Activated effector memory CD4-positive, alpha-beta T cell treated with Interleukin-2 at 50 U/mL for 16 hours (primary cell): ENCODE data around the gene LDHA.
"Not testable (repeated sequence)": the region's sequence is repeated elsewhere in the genome, so short reads cannot be mapped to it uniquely, and the experiment has no call there.

ENCODE experiments used
- DNase-seq: peaks from one replicate; pipeline ENCODE4 v3.0.0-alpha.2; 2020

The LDHA gene

GRCh38 chr11:18394928-18395734, 768 bp downstream of the LDHA start:
- peak; percentile 11 for DNase-seq

DNA sequence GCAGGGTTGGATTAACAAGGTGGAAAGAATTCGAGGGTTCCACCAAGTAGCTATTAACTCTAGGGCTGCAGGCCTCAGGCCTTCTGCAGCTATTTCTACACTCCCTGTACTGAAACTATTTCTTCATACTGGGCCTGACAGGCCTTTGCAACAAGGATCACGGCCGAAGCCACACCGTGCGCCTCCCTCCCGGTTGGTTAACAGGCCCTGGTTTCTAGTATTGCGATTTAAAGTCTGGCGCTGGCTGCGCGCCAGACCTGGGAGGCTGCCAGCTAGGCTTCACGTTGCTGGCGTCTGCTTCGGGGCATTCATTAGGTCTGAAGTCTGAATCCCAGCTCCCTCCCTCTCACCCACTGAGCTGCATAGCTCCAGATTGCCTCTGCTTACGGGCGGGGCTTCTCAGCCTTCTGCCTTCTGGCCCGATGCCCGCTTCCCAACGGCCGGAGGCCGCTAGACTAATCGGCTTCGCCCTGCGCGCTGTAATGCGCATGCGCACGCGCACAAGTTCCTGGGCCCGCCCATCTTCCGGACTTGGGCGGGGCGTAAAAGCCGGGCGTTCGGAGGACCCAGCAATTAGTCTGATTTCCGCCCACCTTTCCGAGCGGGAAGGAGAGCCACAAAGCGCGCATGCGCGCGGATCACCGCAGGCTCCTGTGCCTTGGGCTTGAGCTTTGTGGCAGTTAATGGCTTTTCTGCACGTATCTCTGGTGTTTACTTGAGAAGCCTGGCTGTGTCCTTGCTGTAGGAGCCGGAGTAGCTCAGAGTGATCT, 1.6 kb downstream of the LDHA start:
- DNase-seq = peak; percentile 94

GRCh38 chr11:18397921-18398320, 3.6 kb downstream of the LDHA start:
- DNase-seq = no peak

- DNase-seq = not testable (repeated sequence)
Observed at GRCh38 chr11:18401077-18401476, 6.7 kb downstream of the LDHA start.

GRCh38 chr11:18404062-18404461, 9.7 kb downstream of the LDHA start:
- DNase-seq = no peak

DNA sequence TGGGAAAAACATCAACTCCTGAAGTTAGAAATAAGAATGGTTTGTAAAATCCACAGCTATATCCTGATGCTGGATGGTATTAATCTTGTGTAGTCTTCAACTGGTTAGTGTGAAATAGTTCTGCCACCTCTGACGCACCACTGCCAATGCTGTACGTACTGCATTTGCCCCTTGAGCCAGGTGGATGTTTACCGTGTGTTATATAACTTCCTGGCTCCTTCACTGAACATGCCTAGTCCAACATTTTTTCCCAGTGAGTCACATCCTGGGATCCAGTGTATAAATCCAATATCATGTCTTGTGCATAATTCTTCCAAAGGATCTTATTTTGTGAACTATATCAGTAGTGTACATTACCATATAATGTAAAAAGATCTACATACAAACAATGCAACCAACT, 13.0 kb downstream of the LDHA start:
- DNase-seq = not testable (repeated sequence)

DNA sequence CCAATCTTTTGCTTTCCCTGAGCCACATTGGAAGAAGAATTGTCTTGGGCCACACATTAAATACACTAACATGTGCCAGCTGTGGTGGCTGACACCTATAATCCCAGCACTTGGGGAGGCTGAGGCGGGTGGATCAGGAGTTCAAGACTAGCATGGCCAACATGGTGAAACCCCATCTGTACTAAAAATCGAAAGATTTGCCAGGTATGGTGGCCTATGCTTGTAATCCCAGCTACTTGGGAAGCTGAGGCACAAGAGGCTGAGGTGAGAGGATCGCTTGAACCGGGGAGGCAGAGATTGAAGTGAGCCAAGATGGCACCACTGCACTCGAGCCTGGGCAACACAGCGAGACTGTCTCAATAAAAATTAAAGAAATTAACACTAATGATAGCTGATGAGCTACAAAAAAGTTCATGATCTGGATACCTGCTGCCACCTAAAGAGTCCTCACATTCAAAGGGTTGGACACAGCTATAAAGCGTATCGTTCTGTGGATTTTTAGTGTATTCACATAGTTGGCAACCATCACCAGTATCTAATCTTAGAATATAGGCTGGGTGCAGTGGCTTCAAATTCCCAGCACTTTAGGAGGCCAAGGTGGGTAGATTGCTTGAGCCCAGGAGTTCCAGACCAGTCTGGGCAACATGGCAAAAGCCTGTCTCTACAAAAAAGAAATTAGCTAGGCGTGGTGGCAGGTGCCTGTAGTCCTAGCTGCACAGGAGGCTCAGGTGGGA, 14.4 kb downstream of the LDHA start:
- no peak for DNase-seq

GRCh38 chr11:18416459-18416858, 22.1 kb downstream of the LDHA start:
- no peak for DNase-seq

DNA sequence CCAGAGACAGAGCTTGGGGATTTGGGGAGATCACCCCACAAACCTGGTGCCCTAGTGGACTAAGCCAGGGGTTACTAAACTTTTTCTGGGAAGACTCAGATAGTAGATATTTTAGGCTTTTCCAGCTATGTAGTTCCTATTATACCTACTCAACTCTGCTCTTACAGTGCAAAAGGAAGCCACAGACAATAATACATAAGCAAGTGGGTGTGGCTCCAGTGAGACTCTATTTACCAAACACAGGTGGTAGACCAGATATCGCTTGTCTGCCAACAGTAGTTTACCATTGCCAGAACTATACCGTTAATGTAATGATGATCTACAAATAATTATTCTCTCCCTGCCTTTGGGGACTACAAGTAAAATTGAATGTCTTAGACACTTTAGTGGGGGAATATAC, 24.7 kb downstream of the LDHA start:
- DNase-seq = no peak

GRCh38 chr11:18420067-18420466, 25.7 kb downstream of the LDHA start:
- no peak for DNase-seq

GRCh38 chr11:18427240-18427639, 32.9 kb downstream of the LDHA start:
- no peak for DNase-seq

- DNase-seq = no peak
Observed at GRCh38 chr11:18429332-18429731, 35.0 kb downstream of the LDHA start.

DNA sequence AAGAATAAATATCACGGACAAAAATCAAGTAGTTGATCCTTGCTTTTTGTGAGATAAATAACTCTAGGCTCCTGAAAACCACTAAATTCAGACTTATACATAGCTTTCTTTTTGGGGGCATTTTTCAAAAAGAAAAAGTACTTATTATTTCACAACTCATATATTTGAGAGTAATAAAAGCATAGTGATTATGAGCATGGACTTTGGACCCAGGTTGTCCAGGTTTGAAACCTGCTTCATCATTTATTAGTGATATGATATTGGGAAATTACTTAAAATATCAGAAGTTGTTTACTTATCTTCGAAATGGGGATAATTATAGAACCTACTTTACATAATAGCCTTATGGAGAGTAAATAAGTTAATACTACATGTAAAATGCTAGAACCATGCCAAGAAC, 44.3 kb downstream of the LDHA start:
- DNase-seq = no peak

- DNase-seq = no peak
Observed at GRCh38 chr11:18449251-18449650, 54.9 kb downstream of the LDHA start.

GRCh38 chr11:18452927-18453326, 58.6 kb downstream of the LDHA start:
- DNase-seq = no peak

GRCh38 chr11:18455686-18456372, 61.5 kb downstream of the LDHA start, which contains the start of gene LDHAL6A:
LDHAL6A (plus strand) TSS chr11:18455856; CDS start chr11:18456681, 825 bp downstream.
- DNase-seq = peak; percentile 4

DNA sequence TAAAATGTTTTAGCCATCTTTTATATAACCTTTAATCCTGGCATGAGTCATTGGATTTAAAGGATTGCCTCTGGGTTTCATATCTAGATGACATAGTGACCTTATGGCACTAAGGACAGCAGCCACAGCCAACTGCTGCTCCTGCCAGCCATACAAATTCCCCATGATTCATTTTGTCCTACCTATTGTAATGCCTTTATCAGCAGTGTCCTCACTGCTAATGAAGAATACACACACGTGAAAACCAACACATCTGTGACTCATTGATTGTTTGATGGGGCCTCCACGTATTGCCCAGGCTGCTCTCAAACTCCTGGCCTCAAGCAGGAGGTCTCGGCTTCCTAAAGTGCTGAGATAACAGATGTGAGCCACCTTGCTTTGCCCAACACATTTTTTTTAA, 63.1 kb downstream of the LDHA start:
- DNase-seq = no peak
